Measurements from ENCODE around the gene F8A1. TPM values are rescaled to one million over a fixed set of nuclear protein-coding genes. Genes with fewer than 3 reads are reported as not detected.
"Not testable (repeated sequence)": the region's sequence is repeated elsewhere in the genome, so short reads cannot be mapped to it uniquely, and the experiment has no call there.

Gene F8A1
- total RNA-seq (0.95 TPM), polyA plus RNA-seq (24.9 TPM)

DNA sequence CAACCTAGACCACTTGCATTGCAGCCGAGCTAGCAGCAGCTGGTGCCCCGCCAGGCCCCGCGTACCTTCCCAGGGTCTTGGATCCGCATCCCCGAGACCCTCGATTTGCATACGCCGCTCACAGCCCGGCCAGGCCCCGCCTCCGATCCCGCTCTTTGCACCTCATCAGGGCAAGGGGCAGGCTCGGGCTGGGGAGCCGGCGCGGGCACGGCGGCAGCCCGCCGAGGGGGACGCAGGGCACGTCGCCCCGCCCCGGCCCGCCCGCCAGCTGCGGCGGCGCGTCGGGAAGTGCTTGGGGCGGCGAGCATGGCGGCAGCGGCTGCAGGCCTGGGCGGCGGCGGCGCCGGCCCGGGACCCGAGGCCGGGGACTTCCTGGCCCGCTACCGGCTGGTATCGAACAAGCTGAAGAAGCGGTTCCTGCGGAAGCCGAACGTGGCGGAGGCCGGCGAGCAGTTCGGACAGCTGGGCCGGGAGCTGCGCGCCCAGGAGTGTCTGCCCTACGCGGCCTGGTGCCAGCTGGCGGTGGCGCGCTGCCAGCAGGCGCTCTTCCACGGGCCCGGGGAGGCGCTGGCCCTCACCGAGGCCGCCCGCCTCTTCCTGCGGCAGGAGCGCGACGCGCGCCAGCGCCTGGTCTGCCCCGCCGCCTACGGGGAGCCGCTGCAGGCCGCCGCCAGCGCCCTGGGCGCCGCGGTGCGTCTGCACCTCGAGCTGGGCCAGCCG, at the start of gene F8A1:
Gene F8A1 (plus strand): TSS at position 287 of the 720 bp plus-strand sequence. CDS start 20 bp downstream, at position 307.
- peak within 1 kb of the TSS; percentile 9 for H3K4me3 ChIP-seq (ENCODE audit: low read depth, low read length)
- 0% methylated on average over 11 of the region's 91 CpGs for WGBS
- DNase-seq (ENCODE audit: extremely low spot score); H3K4me1 ChIP-seq (ENCODE audit: insufficient read depth); H3K27ac ChIP-seq (ENCODE audit: low read depth); H3K36me3 ChIP-seq (ENCODE audit: insufficient read depth): not testable (repeated sequence)

DNA sequence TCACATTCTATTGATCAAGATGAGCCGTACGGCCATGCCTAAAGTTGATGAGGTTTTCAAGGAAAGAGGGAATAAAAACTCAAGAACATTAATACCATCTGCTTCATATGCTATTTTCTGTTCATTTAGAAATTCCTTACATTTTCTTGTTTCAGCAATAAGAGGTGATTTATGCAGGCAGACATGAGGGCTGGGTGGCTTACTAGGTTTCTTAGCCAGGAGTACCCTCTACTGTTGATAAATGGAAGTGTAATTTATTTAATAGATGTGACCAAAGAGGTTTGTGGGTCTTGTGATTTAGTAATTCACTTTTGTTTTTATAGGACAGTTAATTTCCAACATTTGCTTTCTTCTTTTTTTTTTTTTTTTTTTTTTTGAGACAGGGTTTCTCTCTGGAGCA, 45.3 kb upstream of the F8A1 start:
- WGBS: 79% methylated on average over 2 of the region's 2 CpGs
- H3K27ac ChIP-seq (ENCODE audit: low read depth): no peak overlapping the region
- no peaks in the 10 kb centered on the region for H3K4me1 ChIP-seq (ENCODE audit: insufficient read depth)
- no peak for DNase-seq (ENCODE audit: extremely low spot score)
- no peaks in the 10 kb centered on the region for H3K36me3 ChIP-seq (ENCODE audit: insufficient read depth)
- no peak overlapping the region for H3K4me3 ChIP-seq (ENCODE audit: low read depth, low read length)

DNA sequence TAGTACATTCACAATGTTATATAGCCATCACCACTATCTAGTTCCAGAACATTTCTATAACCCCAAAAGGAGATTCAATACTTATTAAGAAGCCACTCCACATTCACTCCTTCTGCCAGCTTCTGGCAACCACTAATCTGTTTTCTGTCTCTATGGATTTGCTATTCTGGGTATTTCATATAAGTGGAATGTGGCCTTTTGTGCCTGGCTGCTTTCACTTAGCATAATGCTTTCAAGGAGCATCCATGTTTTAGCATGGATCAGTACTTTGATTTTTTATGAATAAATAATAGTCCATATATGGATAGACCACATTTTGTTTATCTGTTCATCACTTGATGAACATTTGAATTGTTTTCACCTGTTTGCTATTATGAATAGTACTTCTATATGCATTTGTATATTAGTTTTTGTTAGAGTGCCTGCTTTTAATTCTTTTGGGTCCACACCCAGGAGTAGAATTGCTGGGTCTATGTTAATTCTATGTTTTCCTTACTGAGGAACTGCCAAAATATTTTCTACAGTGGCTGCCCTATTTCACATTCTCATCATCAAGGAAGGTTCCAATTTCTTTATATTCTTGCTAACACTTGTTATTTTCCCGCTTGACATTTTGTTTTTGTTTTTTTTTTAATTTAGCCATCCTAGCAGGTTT, 35.1 kb upstream of the F8A1 start:
- no peaks in the 10 kb centered on the region for H3K4me1 ChIP-seq (ENCODE audit: insufficient read depth)
- no peak overlapping the region for H3K27ac ChIP-seq (ENCODE audit: low read depth)
- no peak for DNase-seq (ENCODE audit: extremely low spot score)
- no peaks in the 10 kb centered on the region for H3K36me3 ChIP-seq (ENCODE audit: insufficient read depth)
- WGBS: 98% methylated on average over 1 of the region's 1 CpG
- no peak overlapping the region for H3K4me3 ChIP-seq (ENCODE audit: low read depth, low read length)

DNA sequence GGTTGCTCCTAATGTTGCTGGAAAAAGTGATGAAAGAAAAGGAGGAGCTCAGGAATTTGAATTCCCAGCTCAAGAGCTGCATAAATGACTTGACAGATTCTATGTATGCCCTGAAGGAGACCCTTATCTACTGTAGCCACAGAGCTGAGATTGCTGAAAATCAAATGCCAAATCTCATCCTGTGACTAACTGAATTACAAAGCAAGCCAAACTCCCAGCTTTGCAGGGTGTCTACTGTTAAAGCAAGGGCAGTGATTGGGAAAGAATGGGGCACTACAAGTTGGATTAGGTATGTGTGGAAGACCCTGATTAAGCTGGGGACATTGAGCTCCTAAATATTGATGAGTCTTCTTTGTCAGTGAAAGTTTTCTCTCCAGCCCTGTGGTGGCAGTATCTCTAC, 30.9 kb upstream of the F8A1 start:
- H3K4me1 ChIP-seq (ENCODE audit: insufficient read depth): no peaks in the 10 kb centered on the region
- DNase-seq (ENCODE audit: extremely low spot score): no peak
- no peaks in the 10 kb centered on the region for H3K36me3 ChIP-seq (ENCODE audit: insufficient read depth)
- no peak overlapping the region for H3K4me3 ChIP-seq (ENCODE audit: low read depth, low read length)
- H3K27ac ChIP-seq (ENCODE audit: low read depth): no peak overlapping the region

DNA sequence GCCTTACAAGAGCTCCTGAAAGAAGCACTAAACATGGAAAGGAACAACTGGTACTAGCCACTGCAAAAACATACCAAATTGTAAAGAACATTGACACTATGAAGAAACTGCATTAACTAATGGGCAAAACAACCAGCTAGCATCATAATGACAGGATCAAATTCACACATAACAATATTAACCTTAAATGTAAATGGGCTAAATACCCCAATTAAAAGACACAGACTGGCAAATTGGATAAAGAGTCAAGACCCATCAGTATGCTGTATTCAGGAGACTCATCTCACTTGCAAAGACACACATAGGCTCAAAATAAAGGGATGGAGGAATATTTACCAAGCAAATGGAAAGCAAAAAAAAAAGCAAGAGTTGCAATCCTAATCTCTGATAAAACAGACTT, 17.6 kb upstream of the F8A1 start:
- not testable (repeated sequence) for H3K4me1 ChIP-seq (ENCODE audit: insufficient read depth); H3K4me3 ChIP-seq (ENCODE audit: low read depth, low read length); H3K36me3 ChIP-seq (ENCODE audit: insufficient read depth)

DNA sequence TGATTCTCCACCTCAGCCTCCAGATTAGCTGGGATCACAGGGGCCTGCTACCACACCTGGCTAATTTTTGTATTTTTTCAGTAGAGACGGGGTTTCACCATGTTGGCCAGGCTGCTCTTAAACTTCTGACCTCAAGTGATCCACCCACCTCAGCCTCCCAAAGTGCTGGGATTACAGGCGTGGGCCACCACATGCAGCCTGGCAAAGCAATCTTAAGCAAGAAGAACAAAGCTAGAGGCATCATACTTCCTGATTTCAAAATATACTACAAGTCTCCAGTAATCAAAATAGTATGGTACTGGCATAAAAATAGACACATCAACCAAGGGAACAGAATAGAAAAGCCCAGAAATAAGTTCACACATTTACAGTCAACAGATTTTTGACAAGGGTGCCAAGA, 12.8 kb upstream of the F8A1 start:
- 81% methylated on average over 2 of the region's 2 CpGs for WGBS
- Histone ChIP-seq H3K4me1 (ENCODE audit: insufficient read depth) (no peaks in the 10 kb centered on the region), H3K4me3 (ENCODE audit: low read depth, low read length) (no peak overlapping the region), H3K36me3 (ENCODE audit: insufficient read depth) (no peaks in the 10 kb centered on the region), H3K27ac (ENCODE audit: low read depth) (no peak overlapping the region)
- DNase-seq (ENCODE audit: extremely low spot score): no peak

More for the DNA sequence above, 17.6 kb upstream of the F8A1 start:
- DNase-seq (ENCODE audit: extremely low spot score); H3K27ac ChIP-seq (ENCODE audit: low read depth): not testable (repeated sequence)

DNA sequence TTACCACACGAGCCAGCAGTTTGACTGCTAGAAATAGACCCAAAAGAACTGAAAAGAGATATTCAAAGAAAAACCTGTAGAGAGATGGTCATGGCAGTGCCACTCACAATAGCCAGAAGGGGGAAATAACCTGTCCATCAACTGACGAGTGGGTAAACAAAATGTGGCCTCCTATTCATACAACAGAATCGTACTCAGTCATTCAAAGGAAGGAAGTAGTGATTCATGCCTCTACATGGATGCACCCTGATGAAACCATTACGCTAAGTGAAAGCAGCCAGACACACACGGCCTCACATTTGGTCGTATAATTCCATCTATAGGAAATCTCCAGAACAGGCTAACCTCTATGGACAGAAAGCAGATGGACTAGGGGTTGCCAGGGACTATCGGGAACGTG, 2.1 kb upstream of the F8A1 start:
- H3K27ac ChIP-seq (ENCODE audit: low read depth); H3K4me1 ChIP-seq (ENCODE audit: insufficient read depth); H3K4me3 ChIP-seq (ENCODE audit: low read depth, low read length); H3K36me3 ChIP-seq (ENCODE audit: insufficient read depth); DNase-seq (ENCODE audit: extremely low spot score): not testable (repeated sequence)
- no CpG with 5 or more reads among the region's 8 CpGs for WGBS

DNA sequence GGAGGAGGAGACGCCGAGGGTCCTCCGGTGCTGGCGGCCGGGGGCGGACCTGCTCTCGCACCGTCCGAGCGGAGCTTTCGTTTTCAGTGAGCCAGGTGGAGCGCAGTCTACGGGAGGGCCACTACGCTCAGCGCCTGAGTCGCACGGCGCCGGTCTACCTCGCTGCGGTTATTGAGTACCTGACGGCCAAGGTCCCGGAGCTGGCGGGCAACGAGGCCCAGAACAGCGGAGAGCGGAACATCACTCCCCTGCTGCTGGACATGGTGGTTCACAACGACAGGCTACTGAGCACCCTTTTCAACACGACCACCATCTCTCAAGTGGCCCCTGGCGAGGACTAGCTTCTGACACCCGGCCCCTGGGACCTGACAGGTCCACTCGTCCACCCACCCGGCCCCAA, 1.1 kb upstream of the F8A1 start:
- not testable (repeated sequence) for H3K4me3 ChIP-seq (ENCODE audit: low read depth, low read length); H3K27ac ChIP-seq (ENCODE audit: low read depth); H3K36me3 ChIP-seq (ENCODE audit: insufficient read depth); DNase-seq (ENCODE audit: extremely low spot score); H3K4me1 ChIP-seq (ENCODE audit: insufficient read depth)
- WGBS: 97% methylated on average over 5 of the region's 33 CpGs

DNA sequence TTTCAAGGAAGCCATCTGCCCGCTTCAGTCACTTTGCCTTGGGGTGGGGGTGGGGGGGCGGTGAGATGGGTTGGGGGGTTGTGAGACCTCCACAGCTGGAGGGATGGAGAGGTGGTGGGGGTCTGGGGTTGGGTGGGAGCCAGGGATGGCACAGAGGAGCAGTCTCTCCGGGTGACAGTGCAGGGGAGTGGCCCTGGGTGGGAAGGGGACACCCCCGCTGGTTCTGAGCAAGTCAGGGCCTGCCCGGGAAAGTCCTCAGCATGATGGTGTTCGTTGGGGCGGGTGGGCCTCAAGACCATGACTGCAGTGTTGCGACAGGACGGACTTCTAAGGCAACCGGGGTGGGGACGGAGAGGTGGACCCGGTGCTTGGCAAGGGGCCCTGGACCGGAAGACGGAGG, 606 bp upstream of the F8A1 start:
- 78% methylated on average over 2 of the region's 14 CpGs for WGBS
- DNase-seq (ENCODE audit: extremely low spot score): not testable (repeated sequence)

DNA sequence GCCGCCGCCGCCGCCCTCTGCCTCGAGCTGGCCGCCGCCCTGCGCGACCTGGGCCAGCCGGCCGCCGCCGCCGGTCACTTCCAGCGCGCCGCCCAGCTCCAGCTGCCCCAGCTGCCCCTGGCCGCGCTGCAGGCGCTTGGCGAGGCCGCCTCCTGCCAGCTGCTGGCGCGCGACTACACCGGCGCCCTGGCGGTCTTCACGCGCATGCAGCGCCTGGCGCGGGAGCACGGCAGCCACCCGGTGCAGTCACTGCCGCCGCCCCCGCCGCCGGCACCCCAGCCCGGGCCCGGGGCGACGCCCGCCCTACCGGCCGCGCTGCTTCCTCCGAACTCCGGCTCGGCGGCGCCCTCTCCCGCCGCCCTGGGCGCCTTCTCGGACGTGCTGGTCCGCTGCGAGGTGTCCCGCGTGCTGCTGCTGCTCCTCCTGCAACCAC, 650 bp downstream of the F8A1 start:
- not testable (repeated sequence) for H3K27ac ChIP-seq (ENCODE audit: low read depth); DNase-seq (ENCODE audit: extremely low spot score); H3K4me1 ChIP-seq (ENCODE audit: insufficient read depth); H3K36me3 ChIP-seq (ENCODE audit: insufficient read depth); H3K4me3 ChIP-seq (ENCODE audit: low read depth, low read length)
- no CpG with 5 or more reads among the region's 62 CpGs for WGBS

More for the DNA sequence above, 606 bp upstream of the F8A1 start:
- not testable (repeated sequence) for H3K4me1 ChIP-seq (ENCODE audit: insufficient read depth); H3K4me3 ChIP-seq (ENCODE audit: low read depth, low read length); H3K36me3 ChIP-seq (ENCODE audit: insufficient read depth); H3K27ac ChIP-seq (ENCODE audit: low read depth)

DNA sequence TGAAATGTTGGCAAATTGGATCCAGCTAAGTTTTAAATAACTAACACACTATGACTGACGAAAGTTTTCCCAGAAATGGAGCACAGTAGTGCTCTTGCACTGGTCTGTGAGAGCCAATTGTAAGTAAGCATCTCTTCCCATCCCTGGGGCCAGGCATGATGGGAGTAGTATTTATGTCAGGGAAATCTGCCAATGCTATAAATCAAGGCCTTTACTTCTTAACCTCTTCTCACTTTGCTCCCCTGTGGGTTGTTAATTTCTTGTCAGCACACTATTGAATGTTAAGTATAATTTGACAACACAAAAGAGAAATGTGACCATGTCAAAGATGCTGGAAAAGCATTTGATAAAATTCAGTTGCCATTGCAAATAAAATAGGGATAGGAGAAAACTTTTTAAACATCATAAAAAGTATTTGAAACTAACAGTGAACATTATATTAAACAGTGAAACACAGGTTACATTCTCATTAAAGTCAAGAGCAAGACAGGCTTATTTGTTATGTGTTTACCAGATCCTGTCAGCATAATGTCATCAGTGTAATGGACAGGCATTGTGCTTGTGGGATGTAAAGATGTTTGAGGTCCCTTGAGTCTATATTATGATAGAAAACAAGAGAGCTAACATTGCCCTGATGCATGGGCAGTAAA, 5.0 kb downstream of the F8A1 start:
- no peaks in the 10 kb centered on the region for H3K4me1 ChIP-seq (ENCODE audit: insufficient read depth)
- no peak overlapping the region for H3K4me3 ChIP-seq (ENCODE audit: low read depth, low read length)
- no peaks in the 10 kb centered on the region for H3K36me3 ChIP-seq (ENCODE audit: insufficient read depth)
- WGBS: 47% methylated on average over 1 of the region's 1 CpG
- no peak overlapping the region for H3K27ac ChIP-seq (ENCODE audit: low read depth)
- no peak for DNase-seq (ENCODE audit: extremely low spot score)

DNA sequence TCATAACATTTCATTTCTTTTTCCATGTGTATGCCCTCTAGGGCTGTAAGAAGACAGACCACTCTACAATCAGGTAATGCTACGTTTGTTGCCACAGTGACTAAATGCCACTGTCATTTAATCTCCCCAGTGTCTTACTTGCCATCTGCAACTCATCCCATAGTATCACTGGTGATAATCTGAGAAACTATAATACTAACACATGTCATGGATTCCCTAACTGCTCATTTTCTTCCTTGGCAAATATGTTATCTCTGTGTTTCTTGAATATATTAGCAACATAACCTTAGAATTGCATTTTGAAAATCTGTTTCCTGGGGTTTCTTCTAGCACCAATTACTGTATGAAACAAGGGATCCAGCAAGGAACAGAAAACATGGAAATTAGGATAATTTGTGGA, 6.1 kb downstream of the F8A1 start:
- no peaks in the 10 kb centered on the region for H3K36me3 ChIP-seq (ENCODE audit: insufficient read depth)
- H3K4me1 ChIP-seq (ENCODE audit: insufficient read depth): no peaks in the 10 kb centered on the region
- no peak overlapping the region for H3K4me3 ChIP-seq (ENCODE audit: low read depth, low read length)
- DNase-seq (ENCODE audit: extremely low spot score): no peak
- 88% methylated on average over 1 of the region's 1 CpG for WGBS
- no peak overlapping the region for H3K27ac ChIP-seq (ENCODE audit: low read depth)

DNA sequence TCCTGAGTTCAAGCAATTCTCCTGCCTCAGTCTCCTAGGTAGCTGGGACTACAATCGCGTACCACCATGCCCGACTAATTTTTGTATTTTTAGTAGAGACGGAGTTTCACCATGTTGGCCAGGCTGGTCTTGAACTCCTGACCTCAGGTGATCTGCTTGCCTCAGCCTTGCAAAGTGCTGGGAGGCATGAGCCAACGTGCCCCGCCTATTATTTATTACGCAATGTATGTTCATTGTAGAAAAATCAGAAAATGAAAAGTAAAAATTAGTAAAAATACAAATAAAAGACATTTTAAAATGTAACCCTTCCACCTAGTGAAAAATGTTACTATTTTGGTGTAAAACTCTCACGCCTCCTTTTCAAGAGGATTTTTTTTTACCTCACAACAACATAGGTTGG, 14.2 kb downstream of the F8A1 start:
- Histone ChIP-seq H3K27ac (ENCODE audit: low read depth) (no peak overlapping the region), H3K36me3 (ENCODE audit: insufficient read depth) (no peaks in the 10 kb centered on the region), H3K4me1 (ENCODE audit: insufficient read depth) (no peaks in the 10 kb centered on the region), H3K4me3 (ENCODE audit: low read depth, low read length) (no peak overlapping the region)
- no peak for DNase-seq (ENCODE audit: extremely low spot score)
- WGBS: 95% methylated on average over 8 of the region's 8 CpGs

DNA sequence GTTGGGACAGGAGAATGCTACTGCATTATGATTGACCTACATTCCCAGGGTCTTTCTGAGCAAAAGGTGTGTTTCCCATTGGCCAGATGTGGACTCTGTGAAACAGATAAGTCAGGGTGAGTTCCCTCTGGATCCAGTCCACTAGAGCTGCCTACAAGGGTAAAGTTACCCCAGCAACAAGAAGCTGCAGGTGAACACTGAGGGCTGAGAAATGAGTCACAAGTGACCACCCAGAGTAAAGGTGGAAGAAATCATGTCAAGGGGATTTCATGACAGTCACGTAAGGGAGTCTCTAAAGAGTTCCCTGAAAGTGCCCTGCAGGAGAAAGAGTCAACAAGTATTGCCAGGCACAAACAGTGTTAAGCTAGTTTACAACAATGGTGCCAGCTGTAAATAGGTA, 16.3 kb downstream of the F8A1 start:
- Histone ChIP-seq H3K36me3 (ENCODE audit: insufficient read depth) (no peaks in the 10 kb centered on the region), H3K4me1 (ENCODE audit: insufficient read depth) (no peaks in the 10 kb centered on the region), H3K4me3 (ENCODE audit: low read depth, low read length) (no peak overlapping the region), H3K27ac (ENCODE audit: low read depth) (no peak overlapping the region)
- WGBS: 77% methylated on average over 1 of the region's 1 CpG
- no peak for DNase-seq (ENCODE audit: extremely low spot score)
